GM23338 (cell line): ENCODE results near the gene CTSC. TPM values are rescaled to one million over a fixed set of nuclear protein-coding genes. Genes with fewer than 3 reads are reported as not detected.

Experiments
- ATAC-seq: fragments of 200-7000 bp; cut with Tn5 transposase; 3 replicates; pipeline ENCODE4 v1.9.1; 2020
- DNase-seq: peaks from one replicate; pipeline ENCODE4 v3.0.0-alpha.2; 2015; ENCODE audit warnings: low spot score
- H2AFZ ChIP-seq: fragments of 200-600 bp; sonication (generic); 2 replicates; pipeline ENCODE4 v1.8.0; 2016; ENCODE audit warnings: antibody characterized with exemption, mild to moderate bottlenecking, moderate library complexity
- H3F3A ChIP-seq: fragments of 200-600 bp; sonication (generic); replicated peaks from 2 replicates; pipeline ENCODE4 v1.8.0; 2017; ENCODE audit warnings: antibody characterized with exemption, mixed run types, low read depth
- H3K27ac ChIP-seq: fragments of 200-600 bp; sonication (generic); 2 replicates; pipeline ENCODE4 v1.6.1; 2016; ENCODE audit warnings: low read depth
- H3K27me3 ChIP-seq: fragments of 200-600 bp; sonication (generic); 2 replicates; pipeline ENCODE4 v1.8.0; 2016; ENCODE audit warnings: mild to moderate bottlenecking, mixed run types, moderate library complexity; ENCODE audit not compliant: insufficient read depth
- H3K36me3 ChIP-seq: fragments of 200-600 bp; sonication (generic); 2 replicates; pipeline ENCODE4 v1.8.0; 2016; ENCODE audit warnings: mild to moderate bottlenecking; ENCODE audit not compliant: insufficient read depth
- H3K4me1 ChIP-seq: fragments of 200-600 bp; sonication (generic); 2 replicates; pipeline ENCODE4 v1.8.0; 2016; ENCODE audit warnings: mild to moderate bottlenecking, moderate library complexity; ENCODE audit not compliant: insufficient read depth
- H3K4me2 ChIP-seq: fragments of 200-600 bp; sonication (generic); 2 replicates; pipeline ENCODE4 v1.7.1; 2017; ENCODE audit warnings: mixed run types
- H3K4me3 ChIP-seq: fragments of 200-600 bp; sonication (generic); 2 replicates; pipeline ENCODE4 v1.6.1; 2016; ENCODE audit warnings: mixed run types
- H3K79me2 ChIP-seq: fragments of 200-600 bp; sonication (generic); replicated peaks from 2 replicates; pipeline ENCODE4 v1.8.0; 2017; ENCODE audit warnings: mild to moderate bottlenecking; ENCODE audit not compliant: insufficient read depth
- H3K9me2 ChIP-seq: fragments of 200-600 bp; sonication (generic); 2 replicates; pipeline ENCODE4 v1.8.0; 2017; ENCODE audit not compliant: insufficient read depth
- H4K20me1 ChIP-seq: fragments of 200-600 bp; sonication (generic); replicated peaks from 2 replicates; pipeline ENCODE4 v1.8.0; 2017; ENCODE audit warnings: mild to moderate bottlenecking; ENCODE audit not compliant: insufficient read depth
- H3K27ac Mint-ChIP-seq: 2 replicates; pipeline ENCODE4 v1.8.0; 2020; ENCODE audit warnings: inconsistent platforms, mild to moderate bottlenecking, moderate library complexity, mixed read lengths
- H3K27me3 Mint-ChIP-seq: 3 replicates; pipeline ENCODE4 v1.8.0; 2022; ENCODE audit warnings: low read depth, mild to moderate bottlenecking, moderate library complexity, mixed read lengths, inconsistent platforms; ENCODE audit not compliant: insufficient read depth, poor library complexity
- H3K36me3 Mint-ChIP-seq: 3 replicates; pipeline ENCODE4 v1.8.0; 2021; ENCODE audit warnings: low read depth, mild to moderate bottlenecking, inconsistent platforms, moderate library complexity, mixed read lengths
- H3K4me1 Mint-ChIP-seq: 3 replicates; pipeline ENCODE4 v1.8.0; 2020; ENCODE audit warnings: mild to moderate bottlenecking, inconsistent platforms, mixed read lengths
- H3K4me3 Mint-ChIP-seq: 3 replicates; pipeline ENCODE4 v1.8.0; 2021; ENCODE audit warnings: moderate library complexity, mild to moderate bottlenecking, inconsistent platforms, mixed read lengths
- H3K9me3 Mint-ChIP-seq: 3 replicates; pipeline ENCODE4 v1.8.0; 2020; ENCODE audit warnings: moderate library complexity, mild to moderate bottlenecking, inconsistent platforms, mixed read lengths
- CTCF ChIP-seq, 2 experiments: fragments of 200-600 bp in 1 of 2; sonication (generic) in 1 of 2; conservative IDR thresholded peaks; 2 replicates each; pipeline versions ENCODE4 v1.5.1 to v1.6.1; 2016 to 2017; ENCODE audit warnings: antibody characterized with exemption in 2 of 2, low read depth in 2 of 2, mild to moderate bottlenecking in 2 of 2, moderate library complexity in 1 of 2
- EZH2 ChIP-seq: fragments of 200-600 bp; sonication (generic); IDR thresholded peaks from one replicate; pipeline ENCODE4 v1.8.0; 2017; ENCODE audit warnings: antibody characterized with exemption, mild to moderate bottlenecking, low read depth; ENCODE audit not compliant: unreplicated experiment
- EZH2phosphoT487 ChIP-seq: fragments of 200-600 bp; sonication (generic); IDR thresholded peaks from one replicate; pipeline ENCODE4 v1.8.1; 2018; ENCODE audit warnings: antibody characterized with exemption; ENCODE audit not compliant: unreplicated experiment
- JUNB ChIP-seq: IDR thresholded peaks from one replicate; pipeline ENCODE4 v1.6.1; 2016; ENCODE audit warnings: antibody characterized with exemption; ENCODE audit not compliant: unreplicated experiment
- NANOG ChIP-seq: IDR thresholded peaks from 2 replicates; pipeline ENCODE4 v1.6.1; 2016; ENCODE audit warnings: antibody characterized with exemption, borderline replicate concordance
- POLR2AphosphoS5 ChIP-seq: IDR thresholded peaks from 2 replicates; pipeline ENCODE4 v1.6.1; 2016; ENCODE audit warnings: antibody characterized with exemption, low read depth
- REST ChIP-seq: IDR thresholded peaks from one replicate; pipeline ENCODE4 v1.6.1; 2018; ENCODE audit warnings: antibody characterized with exemption; ENCODE audit not compliant: unreplicated experiment
- ZNF114 ChIP-seq: fragments of 250-450 bp; sonication (Bioruptor Pico); IDR thresholded peaks from 2 replicates; pipeline ENCODE4 v1.5.0; 2020; ENCODE audit warnings: mild to moderate bottlenecking, moderate library complexity
- ZNF331 ChIP-seq: fragments of 250-450 bp; sonication (Bioruptor Pico); IDR thresholded peaks from 2 replicates; pipeline ENCODE4 v1.5.0; 2020; ENCODE audit warnings: low read depth, mild to moderate bottlenecking, moderate library complexity
- polyA plus RNA-seq: library from polyadenylated mRNA; unstranded; fragments of >200 nt; fragmentation: Nextera tagmentation; extraction: Ambion mirVana; gene quantifications from 2 replicates; pipeline ENCODE4 v1.2.1, GENCODE V29; 2016
- total RNA-seq: library from RNA; depleted of rRNA; stranded (reverse); fragments of >200 nt; shearing (Covaris generic); gene quantifications from 2 replicates; pipeline ENCODE4 v1.2.3, GENCODE V29; 2014
- TF ChIP-seq, protein P1 (sequence below): IDR thresholded peaks from 2 replicates; pipeline ENCODE4 v1.6.1; 2016; ENCODE audit warnings: antibody characterized with exemption
- TF ChIP-seq, protein P2 (sequence below): fragments of 250-450 bp; sonication (Bioruptor Pico); IDR thresholded peaks from 2 replicates; pipeline ENCODE4 v1.5.0; 2020; ENCODE audit warnings: mild to moderate bottlenecking, moderate library complexity

The CTSC gene
- total and polyA plus RNA-seq, 2 experiments from 2014 or later, result 408 to 444 TPM

GRCh38 chr11:88277349-88277915 lies 60.1 kb downstream of the CTSC start (continued):
- TF ChIP-seq REST (no peak), EZH2phosphoT487 (no peak)

- no peaks in the 10 kb centered on the region for H3K4me1 ChIP-seq
- no peak overlapping the region for H3K4me3 Mint-ChIP-seq
- no peak for DNase-seq
- no peaks in the 10 kb centered on the region for H3K79me2 ChIP-seq
- H3K9me2 ChIP-seq, result no peaks in the 10 kb centered on the region
- no peaks in the 10 kb centered on the region for H3K36me3 ChIP-seq
- H3K4me3 ChIP-seq, result no peak overlapping the region
- no peaks in the 10 kb centered on the region for H3K27me3 Mint-ChIP-seq
- no peak overlapping the region for H3K27ac Mint-ChIP-seq
- H3K27ac ChIP-seq, result no peak overlapping the region
- no peaks in the 10 kb centered on the region; the same call in 2 of the 3 replicates for H3K9me3 Mint-ChIP-seq
- H3F3A ChIP-seq, result no peaks in the 10 kb centered on the region
- no peaks in the 10 kb centered on the region for H3K27me3 ChIP-seq
- no peaks in the 10 kb centered on the region for H3K4me1 Mint-ChIP-seq
- no peak for ATAC-seq
- peaks cover 5% of the 10 kb centered on the region; the same call in 2 of the 3 replicates for H3K36me3 Mint-ChIP-seq
- no peaks in the 10 kb centered on the region for H4K20me1 ChIP-seq
- H2AFZ ChIP-seq, result no peak overlapping the region
- no peak overlapping the region for H3K4me2 ChIP-seq
- TF ChIP-seq JUNB, result no peak
- TF ChIP-seq EZH2, result no peak
- TF ChIP-seq, protein P1, sequence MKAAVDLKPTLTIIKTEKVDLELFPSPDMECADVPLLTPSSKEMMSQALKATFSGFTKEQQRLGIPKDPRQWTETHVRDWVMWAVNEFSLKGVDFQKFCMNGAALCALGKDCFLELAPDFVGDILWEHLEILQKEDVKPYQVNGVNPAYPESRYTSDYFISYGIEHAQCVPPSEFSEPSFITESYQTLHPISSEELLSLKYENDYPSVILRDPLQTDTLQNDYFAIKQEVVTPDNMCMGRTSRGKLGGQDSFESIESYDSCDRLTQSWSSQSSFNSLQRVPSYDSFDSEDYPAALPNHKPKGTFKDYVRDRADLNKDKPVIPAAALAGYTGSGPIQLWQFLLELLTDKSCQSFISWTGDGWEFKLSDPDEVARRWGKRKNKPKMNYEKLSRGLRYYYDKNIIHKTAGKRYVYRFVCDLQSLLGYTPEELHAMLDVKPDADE, result no peak
- no peak for TF ChIP-seq ZNF114 (CRISPR knock-in tag)
- no peak for TF ChIP-seq CTCF (conservative IDR thresholded peaks at IDR 0.05; ENCODE audit: low read depth in 2 of 2)
- no peak for TF ChIP-seq POLR2AphosphoS5
- no peak for TF ChIP-seq ZNF331 (CRISPR knock-in tag)
- TF ChIP-seq, protein P2, sequence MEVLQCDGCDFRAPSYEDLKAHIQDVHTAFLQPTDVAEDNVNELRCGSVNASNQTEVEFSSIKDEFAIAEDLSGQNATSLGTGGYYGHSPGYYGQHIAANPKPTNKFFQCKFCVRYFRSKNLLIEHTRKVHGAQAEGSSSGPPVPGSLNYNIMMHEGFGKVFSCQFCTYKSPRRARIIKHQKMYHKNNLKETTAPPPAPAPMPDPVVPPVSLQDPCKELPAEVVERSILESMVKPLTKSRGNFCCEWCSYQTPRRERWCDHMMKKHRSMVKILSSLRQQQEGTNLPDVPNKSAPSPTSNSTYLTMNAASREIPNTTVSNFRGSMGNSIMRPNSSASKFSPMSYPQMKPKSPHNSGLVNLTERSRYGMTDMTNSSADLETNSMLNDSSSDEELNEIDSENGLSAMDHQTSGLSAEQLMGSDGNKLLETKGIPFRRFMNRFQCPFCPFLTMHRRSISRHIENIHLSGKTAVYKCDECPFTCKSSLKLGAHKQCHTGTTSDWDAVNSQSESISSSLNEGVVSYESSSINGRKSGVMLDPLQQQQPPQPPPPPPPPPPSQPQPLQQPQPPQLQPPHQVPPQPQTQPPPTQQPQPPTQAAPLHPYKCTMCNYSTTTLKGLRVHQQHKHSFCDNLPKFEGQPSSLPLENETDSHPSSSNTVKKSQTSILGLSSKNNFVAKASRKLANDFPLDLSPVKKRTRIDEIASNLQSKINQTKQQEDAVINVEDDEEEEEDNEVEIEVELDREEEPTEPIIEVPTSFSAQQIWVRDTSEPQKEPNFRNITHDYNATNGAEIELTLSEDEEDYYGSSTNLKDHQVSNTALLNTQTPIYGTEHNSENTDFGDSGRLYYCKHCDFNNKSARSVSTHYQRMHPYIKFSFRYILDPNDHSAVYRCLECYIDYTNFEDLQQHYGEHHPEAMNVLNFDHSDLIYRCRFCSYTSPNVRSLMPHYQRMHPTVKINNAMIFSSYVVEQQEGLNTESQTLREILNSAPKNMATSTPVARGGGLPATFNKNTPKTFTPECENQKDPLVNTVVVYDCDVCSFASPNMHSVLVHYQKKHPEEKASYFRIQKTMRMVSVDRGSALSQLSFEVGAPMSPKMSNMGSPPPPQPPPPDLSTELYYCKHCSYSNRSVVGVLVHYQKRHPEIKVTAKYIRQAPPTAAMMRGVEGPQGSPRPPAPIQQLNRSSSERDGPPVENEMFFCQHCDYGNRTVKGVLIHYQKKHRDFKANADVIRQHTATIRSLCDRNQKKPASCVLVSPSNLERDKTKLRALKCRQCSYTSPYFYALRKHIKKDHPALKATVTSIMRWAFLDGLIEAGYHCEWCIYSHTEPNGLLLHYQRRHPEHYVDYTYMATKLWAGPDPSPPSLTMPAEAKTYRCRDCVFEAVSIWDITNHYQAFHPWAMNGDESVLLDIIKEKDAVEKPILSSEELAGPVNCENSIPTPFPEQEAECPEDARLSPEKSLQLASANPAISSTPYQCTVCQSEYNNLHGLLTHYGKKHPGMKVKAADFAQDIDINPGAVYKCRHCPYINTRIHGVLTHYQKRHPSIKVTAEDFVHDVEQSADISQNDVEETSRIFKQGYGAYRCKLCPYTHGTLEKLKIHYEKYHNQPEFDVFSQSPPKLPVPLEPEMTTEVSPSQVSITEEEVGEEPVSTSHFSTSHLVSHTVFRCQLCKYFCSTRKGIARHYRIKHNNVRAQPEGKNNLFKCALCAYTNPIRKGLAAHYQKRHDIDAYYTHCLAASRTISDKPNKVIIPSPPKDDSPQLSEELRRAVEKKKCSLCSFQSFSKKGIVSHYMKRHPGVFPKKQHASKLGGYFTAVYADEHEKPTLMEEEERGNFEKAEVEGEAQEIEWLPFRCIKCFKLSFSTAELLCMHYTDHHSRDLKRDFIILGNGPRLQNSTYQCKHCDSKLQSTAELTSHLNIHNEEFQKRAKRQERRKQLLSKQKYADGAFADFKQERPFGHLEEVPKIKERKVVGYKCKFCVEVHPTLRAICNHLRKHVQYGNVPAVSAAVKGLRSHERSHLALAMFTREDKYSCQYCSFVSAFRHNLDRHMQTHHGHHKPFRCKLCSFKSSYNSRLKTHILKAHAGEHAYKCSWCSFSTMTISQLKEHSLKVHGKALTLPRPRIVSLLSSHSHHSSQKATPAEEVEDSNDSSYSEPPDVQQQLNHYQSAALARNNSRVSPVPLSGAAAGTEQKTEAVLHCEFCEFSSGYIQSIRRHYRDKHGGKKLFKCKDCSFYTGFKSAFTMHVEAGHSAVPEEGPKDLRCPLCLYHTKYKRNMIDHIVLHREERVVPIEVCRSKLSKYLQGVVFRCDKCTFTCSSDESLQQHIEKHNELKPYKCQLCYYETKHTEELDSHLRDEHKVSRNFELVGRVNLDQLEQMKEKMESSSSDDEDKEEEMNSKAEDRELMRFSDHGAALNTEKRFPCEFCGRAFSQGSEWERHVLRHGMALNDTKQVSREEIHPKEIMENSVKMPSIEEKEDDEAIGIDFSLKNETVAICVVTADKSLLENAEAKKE (CRISPR knock-in tag), result no peak
- no peak for TF ChIP-seq EZH2phosphoT487
- no peak for TF ChIP-seq NANOG
Measured at GRCh38 chr11:88275636-88276035, 61.9 kb downstream of the CTSC start.
